ENCODE measurements around the gene TMEM50A.
"Not testable (repeated sequence)": the region's sequence is repeated elsewhere in the genome, so short reads cannot be mapped to it uniquely, and the experiment has no call there.

The TMEM50A gene

GRCh38 chr1:25392841-25393240 is 54.7 kb downstream of the TMEM50A start:
- H3K27ac ChIP-seq: no peak overlapping the region
- H3K4me3 ChIP-seq (IDR thresholded peaks at IDR 0.05; ENCODE audit: insufficient read depth, low read depth, low read length): no peak overlapping the region
- no peaks in the 10 kb centered on the region for H3K36me3 ChIP-seq (ENCODE audit: insufficient read depth)
- no peak overlapping the region for H2AFZ ChIP-seq (ENCODE audit: low read depth)
- no peaks in the 10 kb centered on the region for H3K27me3 ChIP-seq (ENCODE audit: insufficient read depth, low read depth)
- H3K9ac ChIP-seq: no peak overlapping the region
- H3K4me2 ChIP-seq: no peak overlapping the region
- no peaks in the 10 kb centered on the region for H3K4me1 ChIP-seq (ENCODE audit: low read depth, poor library complexity, severe bottlenecking)
- H4K20me1 ChIP-seq (ENCODE audit: insufficient read depth): no peaks in the 10 kb centered on the region
- TF ChIP-seq CTCF (conservative IDR thresholded peaks at IDR 0.05; ENCODE audit: low read depth, low read length): no peak
- no peaks in the 10 kb centered on the region for H3K79me2 ChIP-seq (ENCODE audit: insufficient read depth, low read depth)

- H3K4me1 ChIP-seq (ENCODE audit: low read depth, poor library complexity, severe bottlenecking); H3K4me3 ChIP-seq (IDR thresholded peaks at IDR 0.05; ENCODE audit: insufficient read depth, low read depth, low read length); H3K36me3 ChIP-seq (ENCODE audit: insufficient read depth); H3K4me2 ChIP-seq; H3K79me2 ChIP-seq (ENCODE audit: insufficient read depth, low read depth); H3K27ac ChIP-seq; H3K9ac ChIP-seq; H4K20me1 ChIP-seq (ENCODE audit: insufficient read depth); H2AFZ ChIP-seq (ENCODE audit: low read depth); H3K27me3 ChIP-seq (ENCODE audit: insufficient read depth, low read depth): not testable (repeated sequence)
Measured at GRCh38 chr1:25397549-25397948, 59.4 kb downstream of the TMEM50A start.

GRCh38 chr1:25398079-25398478 is 59.9 kb downstream of the TMEM50A start:
- H2AFZ ChIP-seq (ENCODE audit: low read depth); H3K4me1 ChIP-seq (ENCODE audit: low read depth, poor library complexity, severe bottlenecking); H3K27me3 ChIP-seq (ENCODE audit: insufficient read depth, low read depth); H3K27ac ChIP-seq; H3K4me3 ChIP-seq (IDR thresholded peaks at IDR 0.05; ENCODE audit: insufficient read depth, low read depth, low read length); H3K9ac ChIP-seq; H3K79me2 ChIP-seq (ENCODE audit: insufficient read depth, low read depth); H3K4me2 ChIP-seq; H4K20me1 ChIP-seq (ENCODE audit: insufficient read depth); H3K36me3 ChIP-seq (ENCODE audit: insufficient read depth): not testable (repeated sequence)

- H3K27me3 ChIP-seq (ENCODE audit: insufficient read depth, low read depth); H3K36me3 ChIP-seq (ENCODE audit: insufficient read depth); H3K79me2 ChIP-seq (ENCODE audit: insufficient read depth, low read depth); H3K4me2 ChIP-seq; H3K9ac ChIP-seq; H3K4me1 ChIP-seq (ENCODE audit: low read depth, poor library complexity, severe bottlenecking); H2AFZ ChIP-seq (ENCODE audit: low read depth); H3K27ac ChIP-seq; H4K20me1 ChIP-seq (ENCODE audit: insufficient read depth); H3K4me3 ChIP-seq (IDR thresholded peaks at IDR 0.05; ENCODE audit: insufficient read depth, low read depth, low read length): not testable (repeated sequence)
- TF ChIP-seq CTCF (conservative IDR thresholded peaks at IDR 0.05; ENCODE audit: low read depth, low read length): 0 out of 2 replicates have a peak, but pooled peaks have one; percentile 34
Measured at GRCh38 chr1:25402947-25403803, 65.0 kb downstream of the TMEM50A start.

- not testable (repeated sequence) for H3K27ac ChIP-seq; H3K79me2 ChIP-seq (ENCODE audit: insufficient read depth, low read depth); H3K4me2 ChIP-seq; H3K9ac ChIP-seq; H3K4me1 ChIP-seq (ENCODE audit: low read depth, poor library complexity, severe bottlenecking); H3K27me3 ChIP-seq (ENCODE audit: insufficient read depth, low read depth); H2AFZ ChIP-seq (ENCODE audit: low read depth); H3K4me3 ChIP-seq (IDR thresholded peaks at IDR 0.05; ENCODE audit: insufficient read depth, low read depth, low read length); H3K36me3 ChIP-seq (ENCODE audit: insufficient read depth); H4K20me1 ChIP-seq (ENCODE audit: insufficient read depth)
Measured at GRCh38 chr1:25405731-25406305, 67.7 kb downstream of the TMEM50A start.

- H4K20me1 ChIP-seq (ENCODE audit: insufficient read depth); H3K9ac ChIP-seq; H3K4me1 ChIP-seq (ENCODE audit: low read depth, poor library complexity, severe bottlenecking); H2AFZ ChIP-seq (ENCODE audit: low read depth); H3K36me3 ChIP-seq (ENCODE audit: insufficient read depth); H3K79me2 ChIP-seq (ENCODE audit: insufficient read depth, low read depth); H3K27me3 ChIP-seq (ENCODE audit: insufficient read depth, low read depth); H3K4me2 ChIP-seq; H3K4me3 ChIP-seq (IDR thresholded peaks at IDR 0.05; ENCODE audit: insufficient read depth, low read depth, low read length); H3K27ac ChIP-seq: not testable (repeated sequence)
Measured at GRCh38 chr1:25409641-25410427, 71.7 kb downstream of the TMEM50A start.

Data from KMS-11 (cell line).